K562 (cell line): Measurements from ENCODE around the gene PLXNA2. TPM values are rescaled to one million over a fixed set of nuclear protein-coding genes. Genes with fewer than 3 reads are reported as not detected.

Experiments used
- ATF6 ChIP-seq: sonication (generic); formaldehyde crosslinking; IDR thresholded peaks from 2 replicates; pipeline ENCODE4 v1.4.0; 2020; ENCODE audit warnings: mild to moderate bottlenecking, missing genetic modification reagents
- CREB1 ChIP-seq, 2 experiments: sonication (generic) in 1 of 2; formaldehyde crosslinking in 1 of 2; IDR thresholded peaks; 2 replicates each; pipeline versions ENCODE4 v1.6.1 to v1.8.0; 2012 to 2022; ENCODE audit warnings: inconsistent platforms in 1 of 2, mild to moderate bottlenecking in 1 of 2, missing genetic modification reagents in 1 of 2, moderate library complexity in 1 of 2
- CUX1 ChIP-seq: fragments of 200-800 bp; sonication (Bioruptor generic); IDR thresholded peaks from 2 replicates; pipeline ENCODE4 v1.6.1; 2016; ENCODE audit warnings: missing genetic modification characterization, missing compliant biosample characterization
- ETV1 ChIP-seq: fragments of 450-650 bp; conservative IDR thresholded peaks from 2 replicates; pipeline ENCODE4 v1.6.1; 2016; ENCODE audit warnings: missing genetic modification characterization, control low read depth, low read depth, missing compliant biosample characterization
- FOXJ3 ChIP-seq: sonication (generic); formaldehyde crosslinking; IDR thresholded peaks from 2 replicates; pipeline ENCODE4 v1.4.0; 2020; ENCODE audit warnings: mild to moderate bottlenecking, missing genetic modification reagents
- KDM1A ChIP-seq, 2 experiments: fragments of 450-650 bp; IDR thresholded peaks; 2 replicates each; pipeline ENCODE4 v1.6.1; 2016; ENCODE audit warnings: mild to moderate bottlenecking in 2 of 2
- MTA3 ChIP-seq: fragments of 450-650 bp; formaldehyde crosslinking; IDR thresholded peaks from 2 replicates; pipeline ENCODE4 v1.6.1; 2017; ENCODE audit warnings: mild to moderate bottlenecking, borderline replicate concordance
- RBM25 ChIP-seq: fragments of 200-400 bp; formaldehyde crosslinking; IDR thresholded peaks from 2 replicates; pipeline ENCODE4 v1.6.1; 2018; ENCODE audit warnings: low read length, low read depth, moderate library complexity; ENCODE audit not compliant: severe bottlenecking
- SMARCA5 ChIP-seq: fragments of 450-650 bp; IDR thresholded peaks from 2 replicates; pipeline ENCODE4 v1.6.1; 2016
- TARDBP ChIP-seq: fragments of 450-650 bp; IDR thresholded peaks from 2 replicates; pipeline ENCODE4 v1.6.1; 2016
- THAP12 ChIP-seq: fragments of 250-450 bp; sonication (Bioruptor Pico); IDR thresholded peaks from 2 replicates; pipeline ENCODE4 v1.9.0; 2021; ENCODE audit warnings: mild to moderate bottlenecking, inconsistent platforms
- ZBED1 ChIP-seq: IDR thresholded peaks from 2 replicates; pipeline ENCODE4 v1.6.1; 2014
- ZBTB7A ChIP-seq: IDR thresholded peaks from 2 replicates; pipeline ENCODE4 v1.6.1; 2011; ENCODE audit warnings: low read depth, mild to moderate bottlenecking, low read length, moderate library complexity, borderline replicate concordance; ENCODE audit not compliant: control insufficient read depth
- ZNF133 ChIP-seq: fragments of 250-450 bp; sonication (Bioruptor Pico); IDR thresholded peaks from 2 replicates; pipeline ENCODE4 v1.4.0; 2020; ENCODE audit warnings: mild to moderate bottlenecking
- ZNF398 ChIP-seq: fragments of 250-450 bp; sonication (Bioruptor Pico); IDR thresholded peaks from 2 replicates; pipeline ENCODE4 v1.8.0; 2021; ENCODE audit warnings: moderate library complexity, mild to moderate bottlenecking, inconsistent platforms
- ZNF445 ChIP-seq: fragments of 250-450 bp; sonication (Bioruptor Pico); IDR thresholded peaks from 2 replicates; pipeline ENCODE4 v1.4.0; 2020; ENCODE audit warnings: low read depth, mild to moderate bottlenecking, moderate library complexity
- ZSCAN32 ChIP-seq: fragments of 450-650 bp; formaldehyde crosslinking; IDR thresholded peaks from 2 replicates; pipeline ENCODE4 v1.4.0; 2020; ENCODE audit warnings: mild to moderate bottlenecking, moderate library complexity
- polyA plus RNA-seq, 8 experiments: library from polyadenylated mRNA; depleted of rRNA in 4 of 8; stranded (reverse) in 5 of 8; unstranded in 3 of 8; fragments of >200 nt; fragmentation: Nextera tagmentation in 2 of 8; fragmentation: Illumina TruSeq in 1 of 8; extraction: Ambion mirVana in 2 of 8; extraction: Trizol in 1 of 8; gene quantifications; 2 replicates each; pipeline versions ENCODE4 v1.2.1 to v1.2.3, GENCODE V29; 2011 to 2014; ENCODE audit warnings: inconsistent platforms in 1 of 8, missing spikeins in 1 of 8
- total RNA-seq, 7 experiments: library from RNA; depleted of rRNA in 6 of 7; stranded (reverse); fragments of >200 nt in 6 of 7; fragmentation: Illumina TruSeq in 2 of 7; extraction: Trizol in 2 of 7; gene quantifications; 2 replicates each; pipeline versions ENCODE4 v1.2.1 to v1.2.3, GENCODE V29; 2011 to 2021; ENCODE audit warnings: low replicate concordance in 1 of 7

The PLXNA2 gene
- total and polyA plus RNA-seq, 9 of the 15 experiments (the other 6 are each of a cell fraction or from before 2014, with no cell fraction given) = 0.01 to 1.3 (median 0.32) TPM

GRCh38 chr1:208235356-208235981, 8.7 kb downstream of the PLXNA2 start (continued):
- 0 out of 2 replicates have a peak, but pooled peaks have one; percentile 8 for TF ChIP-seq ZBTB7A
- no peak for TF ChIP-seq ZNF398 (CRISPR knock-in tag)
- 0 out of 2 replicates have a peak, but pooled peaks have one; percentile 8 for TF ChIP-seq MTA3
- TF ChIP-seq ATF6 (CRISPR knock-in tag) = peak; percentile 42; the same call in 1 of the 2 replicates
- 0 out of 2 replicates have a peak, but pooled peaks have one; percentile 54 for TF ChIP-seq SMARCA5
- TF ChIP-seq ZNF445 (CRISPR knock-in tag) = no peak
- TF ChIP-seq FOXJ3 (CRISPR knock-in tag) = no peak
- TF ChIP-seq KDM1A (IDR thresholded peaks at IDR 0.05) = peak; percentile 81 to 87
- no peak for TF ChIP-seq ETV1
- no peak for TF ChIP-seq CREB1 (IDR thresholded peaks at IDR 0.05)
- TF ChIP-seq CREB1 (CRISPR knock-in tag; IDR thresholded peaks at IDR 0.05) = peak; percentile 25; the same call in 1 of the 2 replicates
- TF ChIP-seq THAP12 = no peak
- TF ChIP-seq ZNF133 = no peak
- peak; percentile 79 for TF ChIP-seq CUX1 (CRISPR knock-in tag)
- TF ChIP-seq ZBED1 = no peak
- no peak for TF ChIP-seq ZSCAN32 (CRISPR knock-in tag)
- peak; percentile 96 for TF ChIP-seq RBM25
- no peak for TF ChIP-seq TARDBP
